ENCODE measurements around the gene ZNF558.
A peak's percentile ranks its signal among the peaks of the same experiment; 100 is the strongest.

Gene ZNF558

DNA sequence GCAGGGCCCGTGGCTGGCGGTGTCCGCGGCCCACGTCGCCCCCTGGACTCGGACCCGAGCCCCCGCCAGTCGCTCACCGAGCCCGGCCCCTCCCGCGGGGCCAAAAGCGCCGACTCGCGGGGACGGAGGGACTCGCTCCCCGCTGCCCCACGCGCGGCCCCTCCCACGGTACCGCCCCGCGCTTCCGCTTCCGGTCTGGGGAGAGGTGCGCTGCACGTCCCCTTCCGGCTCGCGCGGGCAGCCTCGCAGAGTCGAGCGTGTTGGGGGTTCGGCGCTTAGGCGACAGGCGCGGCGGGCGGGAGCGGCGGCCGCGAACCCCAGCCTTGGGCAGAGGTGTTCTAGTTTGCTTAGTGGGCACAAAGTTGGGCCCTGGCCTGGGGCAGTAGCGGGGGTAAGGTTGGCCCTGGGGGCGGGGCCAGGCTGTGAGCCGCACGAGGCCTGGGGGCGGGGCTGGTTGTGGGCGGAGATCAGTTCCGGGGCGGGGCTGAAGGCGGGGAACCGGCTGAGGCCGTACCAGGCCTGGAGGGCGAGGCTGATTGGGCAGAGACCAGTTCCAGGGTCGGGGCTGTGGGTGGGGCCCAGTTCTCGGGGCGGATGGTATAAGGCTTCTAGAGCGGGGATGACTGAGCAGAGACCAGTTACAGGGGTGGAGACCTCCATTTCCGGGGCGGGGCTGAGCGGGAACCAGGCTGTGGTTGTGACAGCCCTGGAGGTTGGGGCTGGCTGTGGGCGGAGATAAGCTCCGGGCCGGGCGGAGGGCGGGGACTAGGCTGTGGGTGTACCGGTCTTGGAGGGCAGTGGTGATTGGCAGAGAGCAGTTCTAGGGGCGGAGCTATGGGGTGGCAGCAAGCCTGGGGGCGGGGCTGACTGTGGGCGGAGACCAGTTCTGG, at the start of gene ZNF558, which contains the start of gene MBD3L1:
Gene ZNF558 (minus strand): TSS at position 173 of the 890 bp plus-strand sequence. CDS start 9,645 bp downstream, outside the sequence.
Gene MBD3L1 (plus strand): TSS at position 246 of the 890 bp plus-strand sequence. CDS start 10,302 bp downstream, outside the sequence.
- DNase-seq (ENCODE audit: low read depth in 3 of 3), result peak; percentile 97 to 99 (median 98)

DNA sequence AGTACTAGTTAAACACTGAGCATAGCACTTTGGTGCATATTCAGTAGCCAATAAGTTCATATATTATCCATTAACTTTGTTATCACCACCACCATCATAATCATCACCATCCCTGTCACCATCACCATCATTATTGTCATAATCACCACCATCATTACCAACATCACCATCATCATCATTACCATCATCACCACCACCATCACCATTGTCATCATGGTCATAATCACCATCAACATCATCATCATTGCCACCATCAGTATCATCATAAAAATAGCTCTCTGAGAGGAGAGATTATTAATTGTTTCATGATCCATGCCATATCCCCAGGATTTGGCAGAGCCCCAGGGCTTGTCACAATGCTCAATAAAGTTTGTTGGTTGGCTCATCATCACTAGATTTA, 49.4 kb upstream of the ZNF558 start:
- DNase-seq (ENCODE audit: low read depth in 3 of 3), result no peak

DNA sequence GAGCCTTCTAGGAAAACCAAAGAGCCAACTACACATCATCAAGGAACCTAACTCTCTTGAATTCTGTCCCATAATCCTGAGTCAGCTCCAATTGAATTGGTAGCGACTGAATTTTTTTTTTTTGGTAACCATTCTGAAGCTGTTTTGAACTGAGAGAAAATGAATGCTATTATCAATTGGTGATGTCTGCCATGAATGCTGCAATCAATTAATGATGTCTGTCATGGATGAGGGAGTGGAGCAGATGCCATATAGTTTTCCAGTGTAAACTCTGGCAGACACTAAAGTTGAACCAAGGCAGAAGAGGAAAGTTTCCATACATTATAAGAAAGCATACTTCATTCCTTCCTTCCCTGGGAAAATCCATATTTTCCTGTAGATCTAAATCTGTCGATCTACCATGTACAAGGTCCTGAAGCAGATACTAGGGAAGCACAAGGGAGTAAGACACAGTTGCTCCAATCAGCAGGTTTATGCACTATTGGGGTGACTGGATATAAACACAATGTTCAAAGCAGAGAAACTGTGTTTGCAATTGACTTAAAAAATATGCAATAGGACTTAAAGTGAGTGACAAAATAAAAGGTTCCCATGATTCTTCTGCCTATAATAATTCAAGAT, 48.9 kb upstream of the ZNF558 start:
- DNase-seq (ENCODE audit: low read depth in 3 of 3), result no peak

DNA sequence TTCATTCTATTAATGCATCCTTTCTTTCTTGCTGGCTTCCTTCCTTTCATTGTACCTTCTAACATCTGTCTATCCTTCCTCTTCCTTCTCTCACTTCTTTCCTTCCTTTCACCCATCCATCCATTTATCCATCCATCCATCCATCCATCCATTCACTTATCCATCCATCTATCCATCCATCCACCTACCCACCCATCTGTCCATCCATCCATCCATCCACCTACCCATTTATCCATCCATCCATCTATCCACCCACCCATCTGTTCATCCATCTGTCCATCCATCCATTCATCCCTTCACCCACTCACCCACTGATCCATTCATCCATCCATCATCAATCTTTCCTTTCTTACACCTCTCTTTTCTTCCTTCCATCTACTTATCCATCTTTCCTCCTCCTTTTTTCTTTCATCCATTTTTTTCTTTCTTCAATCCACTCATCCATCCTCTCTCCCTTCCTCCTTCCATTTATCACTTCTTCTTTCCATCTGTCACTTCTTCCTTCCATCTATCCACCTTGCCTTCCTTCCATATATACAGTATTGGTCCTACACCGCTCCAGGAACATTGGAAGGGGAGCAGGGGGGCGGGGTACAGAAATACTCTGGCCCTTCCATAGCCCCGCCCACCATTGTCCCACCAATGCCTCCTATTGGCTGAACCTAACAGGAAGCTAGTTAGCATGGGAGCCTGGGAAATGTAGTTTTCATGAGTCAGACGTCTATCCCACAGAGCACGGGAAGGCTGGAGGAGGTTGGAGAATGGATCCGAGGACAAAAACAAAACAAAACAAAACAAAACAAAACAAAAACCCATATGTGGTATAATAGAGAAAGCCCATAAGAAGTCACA, 46.0 kb upstream of the ZNF558 start:
- no peak for DNase-seq (ENCODE audit: low read depth in 3 of 3)

DNA sequence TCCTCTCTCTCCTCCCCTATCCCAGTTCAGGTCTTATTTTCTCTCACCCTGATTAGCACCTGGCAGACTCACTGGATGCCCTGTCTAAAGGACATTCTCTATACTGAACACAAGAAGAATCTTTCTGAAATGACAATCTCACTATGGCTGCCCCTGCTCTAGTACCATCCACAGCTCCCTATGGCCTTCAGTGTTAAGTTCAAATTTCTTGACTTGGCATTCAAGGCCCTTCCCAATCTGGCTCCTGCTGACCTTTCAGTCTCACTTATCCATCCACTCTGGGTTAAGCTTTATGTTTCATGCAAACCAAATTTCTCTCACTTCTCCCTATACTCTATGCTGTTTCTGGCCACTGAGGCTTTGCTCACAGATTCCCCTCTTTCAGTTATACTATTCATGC, 34.2 kb upstream of the ZNF558 start:
- DNase-seq (ENCODE audit: low read depth in 3 of 3), result no peak

DNA sequence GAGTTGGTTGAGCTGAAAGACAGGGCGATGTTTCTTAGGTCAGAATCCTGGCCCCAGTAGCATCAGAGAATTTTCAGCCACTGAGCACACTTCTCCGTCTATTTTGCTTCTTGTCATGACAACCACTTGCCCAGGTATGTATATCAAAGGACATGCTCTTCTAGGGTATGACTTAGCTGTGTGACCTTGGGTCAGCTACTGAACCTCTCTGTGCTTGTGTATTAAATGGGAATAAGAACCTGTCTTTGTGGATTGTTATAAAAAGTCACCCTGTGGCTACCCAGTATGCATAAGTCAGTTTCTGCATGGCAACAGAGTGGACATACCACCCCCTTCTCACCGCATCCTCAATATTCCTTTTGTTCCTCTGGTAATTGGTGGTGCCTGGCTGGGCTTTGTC, 26.2 kb upstream of the ZNF558 start:
- no peak for DNase-seq (ENCODE audit: low read depth in 3 of 3)

DNA sequence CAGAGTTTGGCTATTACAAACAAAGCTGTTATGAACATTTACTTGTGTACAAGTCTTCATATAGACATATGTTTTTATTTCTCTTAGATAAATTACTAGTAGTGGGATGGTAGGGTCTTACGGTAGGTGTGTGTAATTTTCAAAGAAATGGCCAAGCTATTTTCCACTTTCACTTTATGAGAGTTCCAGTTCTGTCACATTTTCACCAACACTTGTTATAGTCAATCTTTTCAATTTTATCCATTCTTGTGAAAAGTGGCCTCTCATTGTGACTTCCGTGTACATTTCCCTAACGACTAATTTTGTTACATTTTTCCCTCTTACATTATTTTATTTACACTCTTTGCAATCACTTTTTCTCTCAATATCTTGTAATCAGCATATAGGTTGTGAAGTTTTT, 18.4 kb upstream of the ZNF558 start:
- no peak for DNase-seq (ENCODE audit: low read depth in 3 of 3)

DNA sequence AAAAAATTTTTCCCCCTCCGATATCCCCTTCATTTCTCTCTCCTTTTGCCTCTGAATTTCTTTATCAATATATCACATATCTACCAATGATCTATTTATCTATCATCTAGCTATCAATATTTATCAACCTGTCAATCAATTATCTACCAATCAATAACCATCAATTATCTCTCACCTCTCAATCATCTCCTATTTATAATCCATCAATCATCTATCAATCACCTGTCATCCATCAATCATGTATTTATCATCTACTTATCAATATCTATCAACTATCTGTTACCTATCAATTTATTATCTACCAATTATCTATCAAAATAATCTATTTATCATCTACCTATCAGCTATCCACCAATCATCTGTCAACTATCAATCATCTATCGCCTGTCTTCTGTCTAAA, 17.1 kb upstream of the ZNF558 start:
- no peak for DNase-seq (ENCODE audit: low read depth in 3 of 3)

DNA sequence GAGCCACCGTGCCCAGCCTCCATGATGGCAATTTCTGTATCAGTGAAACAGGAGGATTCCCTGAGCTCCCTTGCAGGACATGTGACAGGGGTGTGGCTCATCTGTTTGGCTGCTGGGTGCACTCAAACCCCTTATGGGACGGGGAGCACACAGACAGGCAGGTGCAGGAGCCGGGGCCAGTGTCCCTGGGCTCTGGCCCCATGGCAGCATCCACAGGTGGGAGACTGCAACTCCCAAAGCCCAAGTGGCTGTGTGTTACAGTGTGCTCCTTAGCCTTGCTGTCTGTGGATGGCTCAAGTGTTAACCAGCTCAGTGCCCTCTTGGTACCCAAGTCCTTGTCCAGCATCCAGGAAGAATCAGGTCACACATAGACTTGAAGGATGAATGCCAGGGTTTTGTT, 14.7 kb upstream of the ZNF558 start:
- no peak for DNase-seq (ENCODE audit: low read depth in 3 of 3)

DNA sequence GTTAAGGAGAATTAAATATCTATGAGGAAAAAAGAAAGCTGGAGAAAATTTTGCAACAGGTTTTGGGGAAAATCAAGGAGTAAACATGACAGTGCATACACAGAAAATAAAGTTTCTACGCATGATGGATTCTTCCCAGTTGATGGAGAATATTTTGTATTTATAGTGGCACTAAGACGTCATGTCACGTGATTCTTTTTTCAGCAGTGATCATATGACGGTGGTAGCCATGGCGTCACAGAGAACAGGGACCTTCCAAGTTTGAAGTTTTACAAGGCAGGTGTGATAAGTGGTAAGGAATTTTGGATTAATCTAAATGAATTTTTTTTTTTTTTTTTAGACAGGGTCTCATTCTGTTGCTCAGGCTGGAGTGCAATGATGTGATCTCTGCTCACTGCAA, 8.6 kb upstream of the ZNF558 start:
- no peak for DNase-seq (ENCODE audit: low read depth in 3 of 3)

DNA sequence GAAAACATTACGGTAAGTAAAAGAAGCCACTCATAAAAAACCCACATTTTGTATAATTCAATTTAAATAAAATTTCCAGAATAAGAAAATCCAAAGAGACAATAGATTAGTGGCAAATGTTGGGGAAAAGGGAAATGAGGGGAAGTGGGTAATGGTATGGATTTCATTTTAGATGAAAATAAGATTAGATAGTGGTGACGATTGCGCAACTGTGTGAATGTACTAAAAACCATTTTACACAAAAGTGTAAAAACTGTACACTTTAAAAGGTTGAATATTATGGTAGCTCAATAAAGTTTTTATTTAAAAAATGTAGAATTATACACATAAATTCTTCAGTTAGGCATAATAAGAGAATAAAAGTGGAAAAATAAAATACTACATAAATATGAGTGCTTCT, 3.8 kb upstream of the ZNF558 start:
- DNase-seq (ENCODE audit: low read depth in 3 of 3), result no peak

DNA sequence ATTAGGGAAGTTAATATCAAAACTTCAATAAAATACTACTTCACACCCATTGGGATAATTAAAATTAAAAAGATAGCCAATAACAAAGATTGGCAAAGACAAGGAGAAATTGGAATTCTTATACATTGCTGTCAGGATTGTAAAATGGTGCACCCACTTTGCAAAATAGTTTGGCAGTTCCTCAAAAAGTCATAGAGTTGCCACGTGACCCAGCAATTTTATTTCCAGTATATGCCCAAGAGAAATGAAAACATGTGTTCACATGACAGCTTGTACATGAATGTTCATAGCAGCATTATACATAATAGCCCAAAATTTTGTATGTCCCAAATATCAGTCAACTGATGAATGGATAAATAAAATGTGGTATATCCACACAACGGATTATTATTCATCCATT, 3.3 kb upstream of the ZNF558 start:
- DNase-seq (ENCODE audit: low read depth in 3 of 3), result no peak

DNA sequence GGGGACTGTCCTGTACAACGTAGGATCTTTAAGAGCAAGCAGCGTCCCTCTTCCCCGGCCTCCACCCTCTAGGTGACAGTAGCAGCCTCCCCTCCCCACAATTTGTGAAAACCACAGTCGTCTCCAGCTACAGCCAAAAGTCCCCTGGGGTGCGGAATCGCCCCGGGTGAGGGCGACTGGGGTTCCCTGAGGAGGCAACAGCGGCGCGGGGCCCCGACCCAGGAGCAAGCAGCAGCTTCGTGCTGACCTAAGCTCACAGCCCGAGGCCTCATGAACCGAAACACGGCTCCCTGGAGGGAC, 322 bp downstream of the ZNF558 start:
- DNase-seq (ENCODE audit: low read depth in 3 of 3), result peak in 1 of 3 experiments; percentile 1

DNA sequence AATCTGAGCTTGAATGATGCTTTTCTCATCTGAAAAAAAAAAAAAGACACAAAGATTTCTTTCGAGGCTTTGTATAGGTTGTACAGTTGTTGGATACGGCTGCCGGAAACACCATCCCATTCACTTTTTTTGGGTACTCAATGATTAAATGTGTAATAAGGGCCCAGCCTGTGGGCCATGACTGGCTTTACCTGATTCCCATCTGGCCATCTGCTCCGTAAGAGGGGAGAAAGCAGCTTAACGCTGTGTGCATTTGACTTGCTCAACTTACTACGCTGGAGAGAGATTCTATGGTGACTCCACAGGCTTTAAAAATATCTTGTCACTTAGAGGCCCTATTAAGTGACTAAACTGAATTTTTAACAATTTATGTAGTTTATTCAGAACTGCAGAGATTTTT, 731 bp downstream of the ZNF558 start:
- no peak for DNase-seq (ENCODE audit: low read depth in 3 of 3)

DNA sequence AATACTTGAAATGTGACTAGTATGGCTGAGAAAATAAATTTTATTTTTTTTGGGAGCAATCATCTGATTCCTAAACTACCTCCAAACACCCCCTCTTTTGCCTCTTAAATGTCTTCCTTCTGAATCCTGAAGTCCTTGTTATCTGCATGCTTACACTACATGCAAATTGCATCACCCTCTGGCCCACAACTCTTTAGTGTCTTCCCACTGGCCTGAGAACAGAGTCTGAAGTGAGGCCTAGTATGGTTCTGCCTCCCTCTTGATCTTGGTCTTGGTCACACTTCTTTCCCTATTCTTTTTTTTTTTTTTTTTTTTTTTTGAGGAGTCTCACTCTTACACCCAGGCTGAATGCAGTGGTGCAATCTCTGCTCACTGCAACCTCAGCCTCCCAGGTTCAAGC, 4.8 kb downstream of the ZNF558 start:
- DNase-seq (ENCODE audit: low read depth in 3 of 3), result no peak

DNA sequence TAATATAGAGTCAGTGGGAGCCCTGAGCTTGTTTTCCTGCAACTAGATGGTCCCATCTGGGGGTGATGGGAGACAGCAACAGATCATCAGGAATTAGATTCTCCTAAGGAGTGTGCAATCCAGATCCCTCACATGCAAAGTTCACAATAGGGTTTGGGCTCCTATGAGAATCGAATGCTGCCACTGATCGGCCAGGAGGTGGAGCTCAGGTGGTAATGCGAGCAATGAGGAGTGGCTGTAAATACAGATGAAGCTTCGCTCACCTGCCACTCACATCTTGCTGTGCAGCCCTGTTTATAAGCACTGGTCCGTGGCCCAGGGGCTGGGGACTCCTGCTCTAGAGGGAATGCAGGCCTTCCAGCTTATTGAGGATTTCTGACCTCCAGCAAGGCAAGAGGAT, 5.7 kb downstream of the ZNF558 start:
- DNase-seq (ENCODE audit: low read depth in 3 of 3), result no peak

DNA sequence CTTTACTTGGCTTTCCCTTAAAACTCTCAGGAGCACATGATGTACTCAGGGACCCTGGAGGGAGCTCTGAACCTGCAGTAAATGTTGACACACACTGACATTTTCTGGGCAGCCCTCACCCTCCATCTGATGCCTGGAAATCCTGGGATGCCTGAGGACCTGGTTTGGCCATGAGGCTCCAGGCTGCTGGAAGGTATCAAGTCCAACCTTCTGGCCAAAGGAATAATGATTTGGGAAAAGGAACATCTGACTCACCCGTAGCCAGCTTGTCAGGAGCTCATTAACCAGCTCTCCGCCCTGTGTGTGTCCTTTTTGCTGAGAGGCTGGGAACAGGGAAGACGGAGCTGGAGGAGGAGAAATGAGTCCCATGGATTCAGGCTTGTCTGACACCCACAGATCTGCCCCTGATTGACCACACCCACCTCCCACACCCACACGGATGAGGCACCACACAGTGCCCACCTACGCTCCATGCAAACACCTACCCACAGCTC, 10.3 kb downstream of the ZNF558 start:
- DNase-seq (ENCODE audit: low read depth in 3 of 3), result no peak

DNA sequence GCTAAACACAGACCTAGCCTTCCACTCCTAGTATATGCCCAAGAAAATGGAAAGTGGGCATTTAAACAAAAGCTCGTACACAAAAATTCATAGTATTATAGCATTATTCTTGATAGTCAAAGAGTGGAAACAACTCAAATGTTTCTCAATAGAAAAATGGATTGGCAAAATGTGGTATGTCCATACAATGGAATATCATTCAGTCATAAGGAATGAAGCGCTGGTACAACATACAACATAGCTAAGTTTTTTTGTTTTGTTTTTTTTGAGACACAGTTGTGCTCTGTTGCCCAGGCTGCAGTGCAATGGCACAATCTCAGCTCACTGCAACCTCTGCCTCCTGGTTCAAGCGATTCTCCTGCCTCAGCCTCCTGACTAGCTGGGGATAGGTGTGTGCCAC, 11.9 kb downstream of the ZNF558 start:
- no peak for DNase-seq (ENCODE audit: low read depth in 3 of 3)

DNA sequence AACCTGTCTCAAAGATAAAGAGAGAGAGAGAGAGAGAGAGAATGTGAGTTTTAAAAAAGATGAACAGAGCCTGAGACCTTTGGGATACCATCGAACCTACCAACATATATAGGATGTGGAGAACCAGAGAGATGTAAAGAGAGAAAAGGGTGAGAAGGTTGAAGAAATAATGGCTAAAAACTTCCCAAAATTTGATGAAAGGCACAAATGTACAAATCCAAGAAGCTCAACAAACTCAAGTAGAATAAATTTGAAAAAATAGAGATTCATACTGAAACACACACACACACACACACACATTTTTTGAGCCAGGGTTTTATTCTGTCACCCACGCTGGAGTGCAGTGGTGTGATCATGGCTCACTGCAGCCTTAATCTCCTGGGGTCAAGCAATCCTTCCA, 16.3 kb downstream of the ZNF558 start:
- DNase-seq (ENCODE audit: low read depth in 3 of 3), result no peak

DNA sequence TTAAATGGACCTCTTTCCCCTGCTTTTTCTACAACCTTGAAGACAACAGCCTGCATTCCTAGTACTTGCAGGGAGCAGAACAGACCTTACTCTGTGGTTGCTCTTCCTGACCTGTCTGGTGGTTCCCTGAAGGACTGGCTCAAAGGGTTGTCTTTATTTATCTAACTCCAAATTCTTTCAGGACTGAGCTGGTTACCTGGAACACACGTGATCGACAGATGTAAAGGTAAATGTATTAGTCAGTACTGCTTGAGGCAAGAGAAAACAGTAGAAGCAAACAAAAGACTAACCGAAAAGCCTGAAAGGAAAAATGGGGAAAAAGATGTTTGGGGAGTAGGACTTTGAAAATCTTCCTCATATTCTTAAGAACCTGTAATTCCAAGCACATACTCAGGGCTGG, 17.9 kb downstream of the ZNF558 start:
- no peak for DNase-seq (ENCODE audit: low read depth in 3 of 3)

DNA sequence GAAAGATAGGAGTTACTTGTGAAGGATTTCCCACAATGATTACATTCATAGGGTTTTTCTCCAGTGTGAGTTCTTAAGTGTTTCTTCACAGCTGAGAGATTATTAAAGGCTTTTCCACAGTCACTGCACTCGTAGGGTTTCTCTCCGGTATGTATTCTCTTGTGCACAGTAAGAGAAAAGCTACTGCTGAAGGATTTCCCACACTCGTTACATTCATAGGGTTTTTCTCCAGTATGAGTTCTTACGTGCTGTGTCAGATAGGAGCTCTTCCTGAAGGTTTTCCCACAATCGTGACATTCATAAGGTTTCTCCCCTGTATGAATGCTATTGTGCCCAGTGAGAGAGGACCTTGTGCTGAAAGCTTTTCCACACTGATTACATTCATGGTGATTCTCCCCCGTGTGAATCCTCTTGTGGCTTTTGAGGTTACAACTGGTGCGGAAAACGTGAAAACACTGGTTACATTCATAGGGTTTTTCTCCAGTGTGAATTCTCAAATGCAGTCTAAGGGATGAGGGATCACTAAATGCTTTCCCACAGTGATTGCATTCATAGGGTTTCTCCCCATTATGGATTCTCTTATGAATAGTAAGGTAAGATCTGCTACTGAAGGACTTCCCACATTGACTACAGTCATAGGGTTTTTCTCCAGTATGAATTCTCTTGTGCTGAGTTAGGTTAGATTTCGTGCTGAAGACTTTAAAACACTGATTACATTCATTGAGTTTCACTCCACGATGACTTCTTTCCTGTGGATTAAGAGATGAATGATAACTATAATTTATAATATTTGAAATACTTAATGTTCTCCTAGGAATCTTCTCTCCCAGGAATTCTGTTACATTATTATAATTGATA, 20.6 kb downstream of the ZNF558 start:
- no peak for DNase-seq (ENCODE audit: low read depth in 3 of 3)
